H1 (cell line): ENCODE measurements around the gene PRRX2. TPM values are rescaled to one million over a fixed set of nuclear protein-coding genes. Genes with fewer than 3 reads are reported as not detected.

Experiments
- CTCF ChIA-PET: fragments of 300-600 bp; sonication (Branson Sonifier 250); formaldehyde crosslinking; loops from one replicate; lab custom pipeline; 2021; ENCODE audit not compliant: partially characterized antibody; lab: Charles Lee
- POLR2A ChIA-PET: fragments of 300-600 bp; sonication (Branson Sonifier 250); formaldehyde crosslinking; loops from one replicate; lab custom pipeline; 2021; ENCODE audit warnings: inconsistent platforms; ENCODE audit not compliant: partially characterized antibody; lab: Charles Lee
- DNase-seq, 2 experiments: peaks; one replicate each; pipeline versions ENCODE4 v3.0.0 to v3.0.0-alpha.2; 2010 to 2022; ENCODE audit warnings: low spot score in 2 of 2, low read depth in 1 of 2, mixed read lengths in 1 of 2
- FAIRE-seq: peaks from 2 replicates; lab custom pipeline; 2011; peaks lifted over from hg19 to GRCh38; lab: Jason Lieb, UNC
- H2AFZ ChIP-seq: 2 replicates; pipeline ENCODE4 v1.8.1; 2012; ENCODE audit warnings: low read length, inconsistent platforms
- H2AK5ac ChIP-seq: 2 replicates; pipeline ENCODE4 v1.6.1; 2013; ENCODE audit warnings: low read depth, low read length
- H2BK120ac ChIP-seq: replicated peaks from 2 replicates; pipeline ENCODE3; 2013; ENCODE audit warnings: low read depth, low read length, inconsistent platforms
- H2BK12ac ChIP-seq: 2 replicates; pipeline ENCODE4 v1.6.1; 2013; ENCODE audit warnings: low read depth, low read length
- H2BK15ac ChIP-seq: 2 replicates; pipeline ENCODE4 v1.6.1; 2013; ENCODE audit warnings: low read length
- H2BK20ac ChIP-seq: 2 replicates; pipeline ENCODE4 v1.6.1; 2013; ENCODE audit warnings: low read length
- H2BK5ac ChIP-seq: 2 replicates; pipeline ENCODE4 v1.6.1; 2013; ENCODE audit warnings: low read depth, low read length
- H3K14ac ChIP-seq: 2 replicates; pipeline ENCODE4 v1.6.1; 2013; ENCODE audit warnings: inconsistent platforms; ENCODE audit not compliant: insufficient read length
- H3K18ac ChIP-seq: 2 replicates; pipeline ENCODE4 v1.6.1; 2013; ENCODE audit warnings: low read length; ENCODE audit errors: extremely low read depth
- H3K23ac ChIP-seq: 2 replicates; pipeline ENCODE4 v1.6.1; 2013; ENCODE audit warnings: inconsistent platforms; ENCODE audit not compliant: insufficient read length
- H3K23me2 ChIP-seq: 2 replicates; pipeline ENCODE4 v1.6.1; 2013; ENCODE audit warnings: low read depth, low read length
- H3K27ac ChIP-seq: 2 replicates; pipeline ENCODE4 v1.6.1; 2011; ENCODE audit warnings: low read depth, low read length, inconsistent platforms
- H3K27me3 ChIP-seq, 4 experiments: replicated peaks in 1 of 4; 1 replicate in 1 of 4; 2 replicates in 3 of 4; pipeline versions ENCODE4 v1.6.1 to v1.8.1; 2011 to 2013; ENCODE audit warnings: low read length in 3 of 4, mild to moderate bottlenecking in 3 of 4, inconsistent platforms in 2 of 4, mixed read lengths in 2 of 4, moderate library complexity in 1 of 4; ENCODE audit not compliant: control insufficient read depth in 3 of 4, insufficient read depth in 3 of 4; ENCODE audit errors: extremely low read depth in 1 of 4
- H3K36me3 ChIP-seq, 4 experiments: 2 replicates each; pipeline versions ENCODE4 v1.6.1 to v1.8.1; 2011 to 2013; ENCODE audit warnings: mild to moderate bottlenecking in 4 of 4, low read length in 3 of 4, moderate library complexity in 2 of 4, control low read depth in 1 of 4, inconsistent platforms in 1 of 4; ENCODE audit not compliant: insufficient read depth in 4 of 4, control insufficient read depth in 2 of 4
- H3K4ac ChIP-seq: replicated peaks from 2 replicates; pipeline ENCODE3; 2013; ENCODE audit warnings: low read length, low read depth, mixed read lengths, inconsistent platforms; ENCODE audit not compliant: insufficient read length
- H3K4me1 ChIP-seq, 4 experiments: replicated peaks in 1 of 4; 1 replicate in 1 of 4; 2 replicates in 3 of 4; pipeline versions ENCODE4 v1.6.1 to v1.8.1; 2011 to 2013; ENCODE audit warnings: low read length in 3 of 4, inconsistent platforms in 2 of 4, mixed read lengths in 1 of 4; ENCODE audit not compliant: insufficient read depth in 4 of 4, control insufficient read depth in 3 of 4
- H3K4me2 ChIP-seq, 2 experiments: 2 replicates each; pipeline versions ENCODE4 v1.6.1 to v1.8.1; 2011 to 2013; ENCODE audit warnings: low read depth in 2 of 2, low read length in 2 of 2, control low read depth in 1 of 2, inconsistent platforms in 1 of 2, mild to moderate bottlenecking in 1 of 2; ENCODE audit not compliant: insufficient read depth in 1 of 2
- H3K4me3 ChIP-seq, 4 experiments: fragments of 200-600, 300-600 bp in 1 of 4; sonication (generic), shearing (Covaris generic), sonication (Bioruptor Twin) in 1 of 4; 2 replicates each; pipeline versions ENCODE4 v1.5.1 to v1.8.1; 2011 to 2016; ENCODE audit warnings: low read length in 4 of 4, low read depth in 3 of 4, control low read depth in 2 of 4, inconsistent platforms in 2 of 4, mild to moderate bottlenecking in 2 of 4, mixed read lengths in 1 of 4, moderate library complexity in 1 of 4; ENCODE audit not compliant: insufficient read depth in 2 of 4; ENCODE audit errors: extremely low read depth in 1 of 4
- H3K56ac ChIP-seq: replicated peaks from 2 replicates; pipeline ENCODE3; 2013; ENCODE audit warnings: low read depth, mild to moderate bottlenecking, mixed read lengths, low read length, inconsistent platforms; ENCODE audit not compliant: insufficient read length
- H3K79me1 ChIP-seq: 2 replicates; pipeline ENCODE4 v1.6.1; 2013; ENCODE audit warnings: low read depth, low read length, control low read depth
- H3K79me2 ChIP-seq, 2 experiments: 2 replicates each; pipeline versions ENCODE4 v1.6.1 to v1.8.1; 2012 to 2013; ENCODE audit warnings: low read length in 2 of 2, mild to moderate bottlenecking in 2 of 2, inconsistent platforms in 1 of 2; ENCODE audit not compliant: insufficient read depth in 2 of 2, control insufficient read depth in 1 of 2
- H3K9ac ChIP-seq, 4 experiments: replicated peaks in 1 of 4; 1 replicate in 1 of 4; 2 replicates in 3 of 4; pipeline versions ENCODE4 v1.6.1 to v1.8.1; 2011 to 2013; ENCODE audit warnings: low read depth in 3 of 4, low read length in 3 of 4, control low read depth in 2 of 4, mild to moderate bottlenecking in 2 of 4, moderate library complexity in 2 of 4, inconsistent platforms in 1 of 4; ENCODE audit errors: extremely low read depth in 1 of 4
- H3K9me3 ChIP-seq, 2 experiments: 2 replicates each; pipeline versions ENCODE4 v1.6.1 to v1.8.1; 2012 to 2013; ENCODE audit warnings: mild to moderate bottlenecking in 2 of 2, moderate library complexity in 2 of 2, control low read depth in 1 of 2, inconsistent platforms in 1 of 2, low read depth in 1 of 2, low read length in 1 of 2, mixed read lengths in 1 of 2; ENCODE audit not compliant: insufficient read depth in 2 of 2
- H4K20me1 ChIP-seq, 2 experiments: replicated peaks in 1 of 2; 2 replicates each; pipeline versions ENCODE3 to v1.8.1; 2011 to 2013; ENCODE audit warnings: inconsistent platforms in 2 of 2, low read length in 2 of 2, mild to moderate bottlenecking in 1 of 2; ENCODE audit not compliant: insufficient read depth in 2 of 2, control insufficient read depth in 1 of 2
- H4K5ac ChIP-seq: 2 replicates; pipeline ENCODE4 v1.6.1; 2013; ENCODE audit warnings: low read length, low read depth, mixed read lengths, inconsistent platforms; ENCODE audit not compliant: insufficient read length
- H4K8ac ChIP-seq: 2 replicates; pipeline ENCODE4 v1.8.0; 2013; ENCODE audit warnings: mild to moderate bottlenecking, moderate library complexity, low read length, inconsistent platforms; ENCODE audit not compliant: insufficient read depth; ENCODE audit errors: extremely low read depth
- H4K91ac ChIP-seq: replicated peaks from 2 replicates; pipeline ENCODE3; 2013; ENCODE audit warnings: low read length, mixed read lengths, inconsistent platforms; ENCODE audit not compliant: insufficient read length
- BRCA1 ChIP-seq: IDR thresholded peaks from 2 replicates; pipeline ENCODE4 v1.6.1; 2012; ENCODE audit warnings: low read depth, low read length, improper control_type of control experiment
- CBX8 ChIP-seq: fragments of 300-800, 300-1000 bp; sonication (generic); IDR thresholded peaks from 2 replicates; pipeline ENCODE4 v1.7.1; 2016; ENCODE audit warnings: low read depth, low read length, borderline replicate concordance
- KDM4A ChIP-seq: IDR thresholded peaks from one replicate; pipeline ENCODE4 v1.7.1; 2012; ENCODE audit warnings: low read depth, mild to moderate bottlenecking, moderate library complexity, low read length, inconsistent platforms; ENCODE audit not compliant: severe bottlenecking
- SIN3A ChIP-seq, 2 experiments: IDR thresholded peaks in 1 of 2; conservative IDR thresholded peaks in 1 of 2; 2 replicates each; pipeline ENCODE4 v1.6.1; 2011 to 2012; ENCODE audit warnings: low read length in 2 of 2, improper control_type of control experiment in 1 of 2, low read depth in 1 of 2, mild to moderate bottlenecking in 1 of 2
- SIX5 ChIP-seq: IDR thresholded peaks from 2 replicates; pipeline ENCODE4 v1.6.1; 2011; ENCODE audit warnings: mild to moderate bottlenecking, low read depth, low read length
- SP4 ChIP-seq: IDR thresholded peaks from 2 replicates; pipeline ENCODE4 v1.6.1; 2012; ENCODE audit warnings: low read length, inconsistent platforms
- TBP ChIP-seq: IDR thresholded peaks from 2 replicates; pipeline ENCODE4 v1.6.1; 2011; ENCODE audit warnings: low read depth, low read length, improper control_type of control experiment
- YY1 ChIP-seq: IDR thresholded peaks from 2 replicates; pipeline ENCODE4 v1.6.1; 2011; ENCODE audit warnings: low read depth, mild to moderate bottlenecking, low read length
- WGBS, 2 experiments: shearing (Covaris generic) in 1 of 2; methylation state at CpG; one replicate each; pipeline versions ENCODE4 v1.1.6 to v1.1.7; 2013 to 2015; ENCODE audit warnings: low lambda C conversion rate in 2 of 2, mixed read lengths in 2 of 2, inconsistent platforms in 1 of 2, low coverage in 1 of 2, missing lambda C conversion rate in 1 of 2; ENCODE audit not compliant: insufficient replicate concordance in 2 of 2, insufficient coverage in 1 of 2, insufficient read length in 1 of 2; ENCODE audit errors: extremely low coverage in 1 of 2, missing lambda C conversion rate in 1 of 2; 5-methylcytosine and 5-hydroxymethylcytosine counted together
- polyA plus RNA-seq, 7 experiments: library from polyadenylated mRNA; depleted of rRNA in 3 of 7; stranded (reverse) in 5 of 7; unstranded in 2 of 7; fragments of >200 nt in 5 of 7; fragments of 200-250 nt in 2 of 7; gene quantifications; 1 replicate in 5 of 7; 2 replicates in 1 of 7; 4 replicates in 1 of 7; pipeline versions ENCODE4 v1.2.1 to v1.2.3, GENCODE V29; 2011 to 2013; ENCODE audit warnings: missing spikeins in 2 of 7, mixed read lengths in 2 of 7
- total RNA-seq: library from RNA; stranded (reverse); fragmentation: NEBNext Ultra II Directional; extraction: Animal tissue kit (Norgen Biotek cat#: 25700); gene quantifications from 2 replicates; pipeline ENCODE4 v1.2.1, GENCODE V29; 2021
- TF ChIP-seq, protein P1 (sequence below): IDR thresholded peaks from 2 replicates; pipeline ENCODE4 v1.6.1; 2012; ENCODE audit warnings: low read length, inconsistent platforms
- TF ChIP-seq, protein P2 (sequence below): IDR thresholded peaks from 2 replicates; pipeline ENCODE4 v1.6.1; 2011; ENCODE audit warnings: low read depth, mild to moderate bottlenecking, low read length; ENCODE audit not compliant: insufficient read depth

PRRX2 gene
- total and polyA plus RNA-seq, 2 of the 8 experiments (the other 6 are each of a cell fraction or from before 2014, with no cell fraction given), result 5.8 to 9.2 TPM

DNA sequence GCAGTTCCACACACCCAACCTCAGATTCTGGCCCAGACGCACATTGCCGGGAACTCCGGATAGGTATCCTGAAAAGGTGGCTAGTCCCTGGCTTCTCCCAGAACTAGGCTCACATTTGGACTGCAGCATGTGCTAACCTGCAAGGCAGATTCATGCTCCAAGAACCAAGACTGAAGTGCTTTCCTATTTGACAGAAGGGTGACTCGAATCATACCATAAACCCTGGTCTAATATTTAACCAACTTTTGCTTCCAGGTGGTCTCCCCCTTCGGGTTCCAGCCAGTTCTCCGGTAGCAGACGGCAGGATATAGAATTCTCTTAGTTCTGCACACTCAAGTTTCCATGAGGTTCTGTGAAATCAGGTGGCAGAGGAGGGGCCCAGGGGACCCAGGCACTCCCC lies 79.8 kb downstream of the PRRX2 start:
- FAIRE-seq, result no peak
- CTCF ChIA-PET, result interaction anchor here (0.9 to 12.9 kb wide), 3 partner anchors 17 to 54 kb away, joined by 3 to 250 read pairs (median 168); no protein-coding TSS in a partner anchor

More for the DNA sequence above, 79.8 kb downstream of the PRRX2 start:
- H3K4me3 ChIP-seq, result no peak overlapping the region
- no peaks in the 10 kb centered on the region for H3K79me2 ChIP-seq
- 91% methylated on average over 7 of the region's 7 CpGs; no CpG with 5 or more reads in 1 of the 2 experiments for WGBS, 2 experiments
- H2BK12ac ChIP-seq, result no peak overlapping the region
- no peak overlapping the region for H2BK20ac ChIP-seq
- no peak overlapping the region for H3K9ac ChIP-seq
- no peak overlapping the region for H3K23ac ChIP-seq
- no peak overlapping the region for H3K18ac ChIP-seq
- POLR2A ChIA-PET, result no interaction called here
- no peaks in the 10 kb centered on the region for H3K79me1 ChIP-seq
- no peak overlapping the region for H2AK5ac ChIP-seq
- no peak overlapping the region for H3K4me2 ChIP-seq
- no peaks in the 10 kb centered on the region for H3K4me1 ChIP-seq
- no peak for DNase-seq
- H3K56ac ChIP-seq, result no peak overlapping the region
- no peak overlapping the region for H4K8ac ChIP-seq
- no peak overlapping the region for H2BK5ac ChIP-seq
- H3K4ac ChIP-seq, result no peak overlapping the region
- H3K14ac ChIP-seq, result no peak overlapping the region
- no peak overlapping the region for H3K27ac ChIP-seq
- no peaks in the 10 kb centered on the region for H3K9me3 ChIP-seq
- no peaks in the 10 kb centered on the region for H3K27me3 ChIP-seq
- no peaks in the 10 kb centered on the region for H4K20me1 ChIP-seq
- no peak overlapping the region for H4K5ac ChIP-seq
- no peak overlapping the region for H2AFZ ChIP-seq
- no peak overlapping the region for H2BK15ac ChIP-seq
- H3K23me2 ChIP-seq, result no peaks in the 10 kb centered on the region
- H3K36me3 ChIP-seq, result no peaks in the 10 kb centered on the region
- H4K91ac ChIP-seq, result no peak overlapping the region
- TF ChIP-seq KDM4A (no peak), YY1 (no peak), SP4 (no peak), TBP (no peak), SIX5 (no peak), CBX8 (no peak), BRCA1 (no peak), SIN3A (conservative IDR thresholded peaks at IDR 0.05 in 1 of 2, IDR thresholded peaks at IDR 0.05 in 1 of 2; ENCODE audit: low read depth in 1 of 2, low read length in 2 of 2) (no peak)
- TF ChIP-seq, protein P1, sequence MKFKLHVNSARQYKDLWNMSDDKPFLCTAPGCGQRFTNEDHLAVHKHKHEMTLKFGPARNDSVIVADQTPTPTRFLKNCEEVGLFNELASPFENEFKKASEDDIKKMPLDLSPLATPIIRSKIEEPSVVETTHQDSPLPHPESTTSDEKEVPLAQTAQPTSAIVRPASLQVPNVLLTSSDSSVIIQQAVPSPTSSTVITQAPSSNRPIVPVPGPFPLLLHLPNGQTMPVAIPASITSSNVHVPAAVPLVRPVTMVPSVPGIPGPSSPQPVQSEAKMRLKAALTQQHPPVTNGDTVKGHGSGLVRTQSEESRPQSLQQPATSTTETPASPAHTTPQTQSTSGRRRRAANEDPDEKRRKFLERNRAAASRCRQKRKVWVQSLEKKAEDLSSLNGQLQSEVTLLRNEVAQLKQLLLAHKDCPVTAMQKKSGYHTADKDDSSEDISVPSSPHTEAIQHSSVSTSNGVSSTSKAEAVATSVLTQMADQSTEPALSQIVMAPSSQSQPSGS, result no peak
- TF ChIP-seq, protein P2, sequence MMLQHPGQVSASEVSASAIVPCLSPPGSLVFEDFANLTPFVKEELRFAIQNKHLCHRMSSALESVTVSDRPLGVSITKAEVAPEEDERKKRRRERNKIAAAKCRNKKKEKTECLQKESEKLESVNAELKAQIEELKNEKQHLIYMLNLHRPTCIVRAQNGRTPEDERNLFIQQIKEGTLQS, result no peak
- no peak overlapping the region for H2BK120ac ChIP-seq
